Measurements from ENCODE around the gene NRIP3.
A peak's percentile ranks its signal among the peaks of the same experiment; 100 is the strongest.

NRIP3 gene

GRCh38 chr11:9003573-9004182 is at the start of gene NRIP3:
NRIP3 (minus strand) TSS chr11:9004001; CDS start chr11:9003935, 66 bp downstream.
- DNase-seq: no peak

GRCh38 chr11:9052316-9052715 is 48.5 kb upstream of the NRIP3 start:
- DNase-seq: no peak

- DNase-seq: no peak
Measured at GRCh38 chr11:9049959-9050358, 46.2 kb upstream of the NRIP3 start.

GRCh38 chr11:9047964-9048523 is 44.2 kb upstream of the NRIP3 start:
- DNase-seq: peak; percentile 47

- no peak for DNase-seq
Measured at GRCh38 chr11:9046481-9046880, 42.7 kb upstream of the NRIP3 start.

GRCh38 chr11:9042488-9042887 is 38.7 kb upstream of the NRIP3 start:
- no peak for DNase-seq

- no peak for DNase-seq
Measured at GRCh38 chr11:9041747-9042146, 37.9 kb upstream of the NRIP3 start.

GRCh38 chr11:9040410-9040809 is 36.6 kb upstream of the NRIP3 start:
- no peak for DNase-seq

- no peak for DNase-seq
Measured at GRCh38 chr11:9039863-9040262, 36.1 kb upstream of the NRIP3 start.

- no peak for DNase-seq
Measured at GRCh38 chr11:9039198-9039597, 35.4 kb upstream of the NRIP3 start.

GRCh38 chr11:9038541-9038940 is 34.7 kb upstream of the NRIP3 start:
- DNase-seq: no peak

GRCh38 chr11:9037963-9038362 is 34.2 kb upstream of the NRIP3 start:
- no peak for DNase-seq

GRCh38 chr11:9037046-9037780 is 33.4 kb upstream of the NRIP3 start:
- DNase-seq: no peak

- no peak for DNase-seq
Measured at GRCh38 chr11:9030601-9031000, 26.8 kb upstream of the NRIP3 start.

- no peak for DNase-seq
Measured at GRCh38 chr11:9029422-9029821, 25.6 kb upstream of the NRIP3 start.

- DNase-seq: no peak
Measured at GRCh38 chr11:9028581-9028980, 24.8 kb upstream of the NRIP3 start.

- DNase-seq: no peak
Measured at GRCh38 chr11:9025101-9025850, 21.5 kb upstream of the NRIP3 start.

GRCh38 chr11:9022961-9023680 is 19.3 kb upstream of the NRIP3 start:
- DNase-seq: no peak

GRCh38 chr11:9020916-9021315 is 17.1 kb upstream of the NRIP3 start:
- no peak for DNase-seq

GRCh38 chr11:9019861-9020260 is 16.1 kb upstream of the NRIP3 start:
- DNase-seq: no peak

GRCh38 chr11:9017773-9018172 is 14.0 kb upstream of the NRIP3 start:
- no peak for DNase-seq

- no peak for DNase-seq
Measured at GRCh38 chr11:9016916-9017642, 13.3 kb upstream of the NRIP3 start.

All from DMS 273 treated with DMSO at 0.1 percent for 48 hours (cell line).